Measurements from ENCODE around the gene PLK3. TPM values are rescaled to one million over a fixed set of nuclear protein-coding genes. Genes with fewer than 3 reads are reported as not detected.
"Not testable (repeated sequence)": the region's sequence is repeated elsewhere in the genome, so short reads cannot be mapped to it uniquely, and the experiment has no call there.

The PLK3 gene
- total RNA-seq, 1 donor from 2014 or later: 18.5 TPM

- Mint-ChIP-seq H3K9me3 (no peaks in the 10 kb centered on the region), H3K27me3 (no peaks in the 10 kb centered on the region), H3K36me3 (no peaks in the 10 kb centered on the region), H3K27ac (peak overlapping the region; percentile 81), H3K4me1 (ENCODE audit: unreplicated experiment) (peaks cover 20% of the 10 kb centered on the region), H3K4me3 (peak overlapping the region; percentile 39)
- TF ChIP-seq, protein P1, sequence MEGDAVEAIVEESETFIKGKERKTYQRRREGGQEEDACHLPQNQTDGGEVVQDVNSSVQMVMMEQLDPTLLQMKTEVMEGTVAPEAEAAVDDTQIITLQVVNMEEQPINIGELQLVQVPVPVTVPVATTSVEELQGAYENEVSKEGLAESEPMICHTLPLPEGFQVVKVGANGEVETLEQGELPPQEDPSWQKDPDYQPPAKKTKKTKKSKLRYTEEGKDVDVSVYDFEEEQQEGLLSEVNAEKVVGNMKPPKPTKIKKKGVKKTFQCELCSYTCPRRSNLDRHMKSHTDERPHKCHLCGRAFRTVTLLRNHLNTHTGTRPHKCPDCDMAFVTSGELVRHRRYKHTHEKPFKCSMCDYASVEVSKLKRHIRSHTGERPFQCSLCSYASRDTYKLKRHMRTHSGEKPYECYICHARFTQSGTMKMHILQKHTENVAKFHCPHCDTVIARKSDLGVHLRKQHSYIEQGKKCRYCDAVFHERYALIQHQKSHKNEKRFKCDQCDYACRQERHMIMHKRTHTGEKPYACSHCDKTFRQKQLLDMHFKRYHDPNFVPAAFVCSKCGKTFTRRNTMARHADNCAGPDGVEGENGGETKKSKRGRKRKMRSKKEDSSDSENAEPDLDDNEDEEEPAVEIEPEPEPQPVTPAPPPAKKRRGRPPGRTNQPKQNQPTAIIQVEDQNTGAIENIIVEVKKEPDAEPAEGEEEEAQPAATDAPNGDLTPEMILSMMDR (conservative IDR thresholded peaks at IDR 0.05): no peak
- no peak for DNase-seq (ENCODE audit: extremely low spot score, unreplicated experiment)
Measured at GRCh38 chr1:44832056-44832705, 32.0 kb downstream of the PLK3 start.

GRCh38 chr1:44834328-44834727, 34.2 kb downstream of the PLK3 start:
- Mint-ChIP-seq H3K36me3 (no peaks in the 10 kb centered on the region), H3K27me3 (no peaks in the 10 kb centered on the region), H3K9me3 (no peaks in the 10 kb centered on the region), H3K4me1 (ENCODE audit: unreplicated experiment) (peaks cover 20% of the 10 kb centered on the region), H3K27ac (no peak overlapping the region), H3K4me3 (no peak overlapping the region)
- TF ChIP-seq, protein P1 (conservative IDR thresholded peaks at IDR 0.05): no peak
- DNase-seq (ENCODE audit: extremely low spot score, unreplicated experiment): no peak

DNA sequence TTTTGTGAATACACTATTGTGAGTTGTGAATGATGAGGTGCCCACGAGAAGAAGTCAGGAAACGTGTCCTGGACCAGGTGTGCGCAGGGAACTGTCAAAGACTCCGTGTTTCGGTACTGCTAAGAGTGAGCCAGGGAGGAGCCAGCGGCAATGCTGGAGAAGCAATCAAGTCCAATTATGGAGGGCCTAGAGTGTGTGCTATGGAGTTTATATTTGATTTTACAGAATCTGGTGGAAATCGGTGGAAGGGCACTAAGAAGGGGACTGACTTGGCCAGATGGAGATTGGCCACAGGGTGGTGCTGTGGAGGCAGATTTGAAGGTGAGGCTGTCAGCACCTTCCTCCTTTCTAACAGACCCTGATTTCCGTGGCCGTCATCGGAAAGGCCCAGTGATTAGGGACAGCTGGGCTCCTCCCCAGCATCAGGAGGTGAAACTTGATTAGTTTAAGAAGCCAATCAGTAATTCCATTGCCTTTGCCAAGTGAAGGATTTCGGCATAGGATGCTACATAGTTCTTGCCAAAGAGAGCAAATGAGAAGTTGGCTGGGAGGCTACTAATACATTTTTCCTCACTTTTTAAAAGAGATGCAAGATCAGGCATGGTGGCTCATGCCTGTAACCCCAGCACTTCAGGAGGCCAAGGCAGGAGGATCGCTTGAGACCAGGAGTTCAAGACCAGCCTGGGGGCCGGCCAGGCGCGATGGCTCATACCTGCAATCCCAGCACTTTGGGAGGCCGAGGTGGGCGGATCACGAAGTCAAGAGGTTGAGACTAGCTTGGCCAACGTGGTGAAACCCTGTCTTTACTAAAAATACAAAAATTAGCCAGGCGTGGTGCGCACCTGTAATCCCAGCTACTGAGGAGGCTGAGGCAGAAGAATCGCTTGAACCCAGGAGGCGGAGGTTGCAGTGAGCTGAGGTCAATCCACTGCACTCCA, 35.8 kb downstream of the PLK3 start:
- no peak for DNase-seq (ENCODE audit: extremely low spot score, unreplicated experiment)
- H3K9me3 Mint-ChIP-seq: no peaks in the 10 kb centered on the region
- H3K36me3 Mint-ChIP-seq: no peaks in the 10 kb centered on the region
- peak overlapping the region; percentile 8 for H3K27ac Mint-ChIP-seq
- TF ChIP-seq, protein P1 (conservative IDR thresholded peaks at IDR 0.05): peak; percentile 94
- H3K27me3 Mint-ChIP-seq: no peaks in the 10 kb centered on the region
- peaks cover 23% of the 10 kb centered on the region for H3K4me1 Mint-ChIP-seq (ENCODE audit: unreplicated experiment)
- H3K4me3 Mint-ChIP-seq: peak overlapping the region; percentile 13

DNA sequence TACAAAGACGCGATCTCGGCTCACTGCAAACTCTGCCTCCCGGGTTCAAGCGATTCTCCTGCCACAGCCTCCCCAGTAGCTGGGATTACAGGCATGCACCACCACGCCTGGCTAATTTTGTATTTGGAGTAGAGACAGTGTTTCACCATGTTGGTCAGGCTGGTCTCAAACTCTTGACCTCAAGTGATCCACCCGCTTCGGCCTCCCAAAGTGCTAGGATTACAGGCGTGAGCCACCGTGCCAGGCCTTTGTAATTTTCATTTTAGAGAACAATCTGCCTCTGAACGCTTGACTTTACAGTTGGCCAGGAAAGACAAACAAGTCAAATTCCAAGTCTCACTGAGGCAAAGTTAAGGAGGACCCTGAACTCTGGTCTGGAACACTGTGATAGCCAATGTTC, 38.1 kb downstream of the PLK3 start:
- not testable (repeated sequence) for H3K27ac Mint-ChIP-seq; H3K9me3 Mint-ChIP-seq; H3K27me3 Mint-ChIP-seq; H3K36me3 Mint-ChIP-seq; H3K4me3 Mint-ChIP-seq; DNase-seq (ENCODE audit: extremely low spot score, unreplicated experiment)
- peaks cover 18% of the 10 kb centered on the region for H3K4me1 Mint-ChIP-seq (ENCODE audit: unreplicated experiment)

DNA sequence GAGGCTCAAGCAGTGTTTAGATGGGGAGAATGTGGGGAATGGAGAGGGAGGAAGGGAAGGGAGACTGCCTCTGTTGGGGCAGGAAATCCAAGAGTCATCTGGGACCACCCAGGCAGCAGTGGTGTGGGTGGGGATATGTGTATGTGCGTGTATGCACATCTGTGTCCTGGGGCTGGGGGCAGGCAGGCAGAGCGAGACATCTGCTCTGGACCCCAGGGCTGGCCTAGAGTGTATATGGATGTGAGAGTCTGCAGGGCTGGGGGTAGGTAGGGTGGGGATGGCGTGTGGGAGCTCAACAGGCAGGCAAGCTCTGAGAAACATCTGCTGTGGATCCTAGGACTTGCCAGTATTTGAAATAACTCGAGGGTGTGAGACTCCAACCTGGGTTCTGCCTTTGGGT, 39.4 kb downstream of the PLK3 start:
- TF ChIP-seq, protein P1 (conservative IDR thresholded peaks at IDR 0.05): no peak
- peak overlapping the region; percentile 2 for H3K4me3 Mint-ChIP-seq
- no peaks in the 10 kb centered on the region for H3K9me3 Mint-ChIP-seq
- H3K27me3 Mint-ChIP-seq: peaks cover 4% of the 10 kb centered on the region
- H3K4me1 Mint-ChIP-seq (ENCODE audit: unreplicated experiment): peaks cover 18% of the 10 kb centered on the region
- DNase-seq (ENCODE audit: extremely low spot score, unreplicated experiment): no peak
- H3K27ac Mint-ChIP-seq: no peak overlapping the region
- no peaks in the 10 kb centered on the region for H3K36me3 Mint-ChIP-seq

- Mint-ChIP-seq H3K27ac (no peak overlapping the region), H3K27me3 (peaks cover 4% of the 10 kb centered on the region), H3K4me1 (ENCODE audit: unreplicated experiment) (peaks cover 10% of the 10 kb centered on the region), H3K36me3 (peaks cover 3% of the 10 kb centered on the region), H3K4me3 (peak overlapping the region; percentile 86), H3K9me3 (no peaks in the 10 kb centered on the region)
- TF ChIP-seq, protein P1 (conservative IDR thresholded peaks at IDR 0.05): no peak
- DNase-seq (ENCODE audit: extremely low spot score, unreplicated experiment): no peak
Measured at GRCh38 chr1:44842486-44842861, 42.3 kb downstream of the PLK3 start.
